ENCODE results near the gene ATP10A.

ATP10A gene

GRCh38 chr15:25797936-25798901 is 64.9 kb downstream of the ATP10A start:
- no peak for DNase-seq (ENCODE audit: low read depth)
- no peak for TF ChIP-seq CTCF (IDR thresholded peaks at IDR 0.05; ENCODE audit: insufficient read depth, low read depth, low read length, missing control alignments)
- H3K4me3 ChIP-seq (ENCODE audit: low read depth, low read length): no peak overlapping the region

GRCh38 chr15:25797511-25797935 is 65.6 kb downstream of the ATP10A start:
- no peak for TF ChIP-seq CTCF (IDR thresholded peaks at IDR 0.05; ENCODE audit: insufficient read depth, low read depth, low read length, missing control alignments)
- no peak overlapping the region for H3K4me3 ChIP-seq (ENCODE audit: low read depth, low read length)
- DNase-seq (ENCODE audit: low read depth): no peak

- no peak overlapping the region for H3K4me3 ChIP-seq (ENCODE audit: low read depth, low read length)
- TF ChIP-seq CTCF (IDR thresholded peaks at IDR 0.05; ENCODE audit: insufficient read depth, low read depth, low read length, missing control alignments): no peak
- DNase-seq (ENCODE audit: low read depth): no peak
These were observed 66.1 kb downstream of the ATP10A start for GRCh38 chr15:25797035-25797434.

- TF ChIP-seq CTCF (IDR thresholded peaks at IDR 0.05; ENCODE audit: insufficient read depth, low read depth, low read length, missing control alignments): no peak
- DNase-seq (ENCODE audit: low read depth): no peak
- H3K4me3 ChIP-seq (ENCODE audit: low read depth, low read length): no peak overlapping the region
These were observed 66.7 kb downstream of the ATP10A start for GRCh38 chr15:25796395-25796794.

GRCh38 chr15:25795712-25796111 is 67.4 kb downstream of the ATP10A start:
- no peak for TF ChIP-seq CTCF (IDR thresholded peaks at IDR 0.05; ENCODE audit: insufficient read depth, low read depth, low read length, missing control alignments)
- no peak overlapping the region for H3K4me3 ChIP-seq (ENCODE audit: low read depth, low read length)
- DNase-seq (ENCODE audit: low read depth): no peak

- TF ChIP-seq CTCF (IDR thresholded peaks at IDR 0.05; ENCODE audit: insufficient read depth, low read depth, low read length, missing control alignments): no peak
- no peak overlapping the region for H3K4me3 ChIP-seq (ENCODE audit: low read depth, low read length)
- no peak for DNase-seq (ENCODE audit: low read depth)
These were observed 68.1 kb downstream of the ATP10A start for GRCh38 chr15:25795061-25795460.
